ENCODE results near the gene KCNC4. TPM values are rescaled to one million over a fixed set of nuclear protein-coding genes. Genes with fewer than 3 reads are reported as not detected.

The KCNC4 gene
- total and polyA plus RNA-seq, 2 of the 13 experiments (the other 11 are each of a cell fraction or from before 2014, with no cell fraction given) = 0.24 to 0.66 TPM

- H3K36me3 ChIP-seq (replicated peaks in 1 of 2; ENCODE audit: control insufficient read depth in 1 of 2, insufficient read depth in 2 of 2, low read length in 2 of 2) = no peaks in the 10 kb centered on the region
- peaks cover 6 to 60% of the 10 kb centered on the region in 2 experiments; a peak in 3 of 5 replicates for H3K27me3 ChIP-seq (ENCODE audit: control insufficient read depth in 1 of 2, insufficient read depth in 2 of 2, low read length in 2 of 2)
- WGBS (ENCODE audit: low lambda C conversion rate) = 36% methylated on average over 7 of the region's 7 CpGs
- H2AFZ ChIP-seq (ENCODE audit: low read length) = no peak overlapping the region
- intact Hi-C loops (cut with micrococcal nuclease; ENCODE audit: unreplicated experiment) = no loop called here
- H3K27ac ChIP-seq (ENCODE audit: extremely low read length, insufficient read depth, low read length) = no peak overlapping the region
- in situ Hi-C loops (cut with HindIII; ENCODE audit: extremely low pct_ligation_motif_present, low pct_unique_long_range_greater_than_20kb) = loop anchor here (5.0 to 10.0 kb wide), 2 partner anchors 103 to 286 kb away; no protein-coding TSS in a partner anchor
- no peak overlapping the region for H3K9ac ChIP-seq (ENCODE audit: insufficient read depth, low read depth, low read length)
- H3K4me1 ChIP-seq (ENCODE audit: insufficient read depth, low read length) = peaks cover 10% of the 10 kb centered on the region
- BruUV-seq (replicated peaks) = no TSS peak
- ChIA-PET POLR2A (no interaction called here), CTCF (ENCODE audit: low intra/inter-chr PET ratio, low total read pairs) (interaction anchor here (4.1 kb wide), 1 partner anchor 103 kb away, joined by 57 read pairs; no protein-coding TSS in a partner anchor)
- peak overlapping the region; percentile 84 for H3K4me2 ChIP-seq (ENCODE audit: low read depth, low read length)
- H3K79me2 ChIP-seq (ENCODE audit: insufficient read depth, low read length) = no peaks in the 10 kb centered on the region
- no peak for FAIRE-seq
- no peak for ATAC-seq
- H3K4me3 ChIP-seq (replicated peaks in 1 of 3; ENCODE audit: insufficient read depth in 1 of 3, low read depth in 2 of 3, low read length in 3 of 3) = peak overlapping the region; percentile 45 to 74 (median 57); a peak in 5 of 6 replicates
- 0 out of 2 replicates have a peak, but pooled peaks have one; percentile 15 for TF ChIP-seq HDAC1 (CRISPR knock-in tag; IDR thresholded peaks at IDR 0.05)
- TF ChIP-seq, protein P1, sequence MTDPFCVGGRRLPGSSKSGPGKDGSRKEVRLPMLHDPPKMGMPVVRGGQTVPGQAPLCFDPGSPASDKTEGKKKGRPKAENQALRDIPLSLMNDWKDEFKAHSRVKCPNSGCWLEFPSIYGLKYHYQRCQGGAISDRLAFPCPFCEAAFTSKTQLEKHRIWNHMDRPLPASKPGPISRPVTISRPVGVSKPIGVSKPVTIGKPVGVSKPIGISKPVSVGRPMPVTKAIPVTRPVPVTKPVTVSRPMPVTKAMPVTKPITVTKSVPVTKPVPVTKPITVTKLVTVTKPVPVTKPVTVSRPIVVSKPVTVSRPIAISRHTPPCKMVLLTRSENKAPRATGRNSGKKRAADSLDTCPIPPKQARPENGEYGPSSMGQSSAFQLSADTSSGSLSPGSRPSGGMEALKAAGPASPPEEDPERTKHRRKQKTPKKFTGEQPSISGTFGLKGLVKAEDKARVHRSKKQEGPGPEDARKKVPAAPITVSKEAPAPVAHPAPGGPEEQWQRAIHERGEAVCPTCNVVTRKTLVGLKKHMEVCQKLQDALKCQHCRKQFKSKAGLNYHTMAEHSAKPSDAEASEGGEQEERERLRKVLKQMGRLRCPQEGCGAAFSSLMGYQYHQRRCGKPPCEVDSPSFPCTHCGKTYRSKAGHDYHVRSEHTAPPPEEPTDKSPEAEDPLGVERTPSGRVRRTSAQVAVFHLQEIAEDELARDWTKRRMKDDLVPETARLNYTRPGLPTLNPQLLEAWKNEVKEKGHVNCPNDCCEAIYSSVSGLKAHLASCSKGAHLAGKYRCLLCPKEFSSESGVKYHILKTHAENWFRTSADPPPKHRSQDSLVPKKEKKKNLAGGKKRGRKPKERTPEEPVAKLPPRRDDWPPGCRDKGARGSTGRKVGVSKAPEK (CRISPR knock-in tag; IDR thresholded peaks at IDR 0.05; ENCODE audit: borderline replicate concordance) = no peak
- no peaks in the 10 kb centered on the region for H3K9me3 ChIP-seq (ENCODE audit: low read length)
- no peak for DNase-seq (ENCODE audit: low spot score)
- no peaks in the 10 kb centered on the region for H4K20me1 ChIP-seq (ENCODE audit: insufficient read depth, low read length)
Observed at GRCh38 chr1:110208916-110209645, 1.0 kb upstream of the KCNC4 start.
